ENCODE data around the gene CHKB. TPM values are rescaled to one million over a fixed set of nuclear protein-coding genes. Genes with fewer than 3 reads are reported as not detected.
A peak's percentile ranks its signal among the peaks of the same experiment; 100 is the strongest.

The CHKB gene
- total and polyA plus RNA-seq, 10 of the 15 experiments (the other 5 are each of a cell fraction or from before 2014, with no cell fraction given) = 10.0 to 93.9 (median 57.0) TPM

DNA sequence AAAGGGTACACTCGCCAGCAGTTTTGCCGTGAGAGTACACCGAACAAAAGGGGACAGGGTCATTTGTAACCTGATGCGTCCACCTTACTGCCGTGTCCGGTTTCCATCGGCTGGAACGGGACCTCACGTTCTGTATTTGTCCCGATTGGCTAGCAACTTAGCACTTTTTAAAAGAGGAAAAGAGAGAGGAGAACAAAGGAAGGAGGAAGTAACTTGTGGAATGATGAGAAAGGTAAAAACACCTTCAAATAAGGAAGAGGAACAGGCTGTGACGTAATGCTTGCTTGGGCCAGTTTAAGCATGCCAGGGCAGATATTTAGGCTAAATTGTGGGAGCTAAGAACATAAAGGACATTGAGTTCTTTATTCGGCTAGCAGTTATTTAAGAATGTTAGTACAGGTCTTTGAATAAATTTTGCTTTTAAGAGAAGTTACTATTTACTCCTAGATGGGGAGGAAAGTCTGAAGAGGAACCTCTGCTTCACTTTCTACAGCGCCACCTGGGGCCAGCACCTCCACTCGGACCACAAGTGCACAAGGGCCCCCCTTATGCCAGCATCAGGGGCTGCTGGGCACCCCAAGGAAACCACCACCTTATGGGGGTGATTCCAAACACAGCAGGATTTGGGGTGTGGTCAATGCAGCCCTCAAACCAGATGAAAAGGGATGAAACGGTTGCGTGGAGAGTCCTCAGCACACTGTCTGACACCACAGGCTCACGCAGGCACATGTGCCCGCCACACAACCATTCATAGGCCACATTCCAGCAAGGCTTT, 39.5 kb upstream of the CHKB start (continued):
- TF ChIP-seq, protein P1, sequence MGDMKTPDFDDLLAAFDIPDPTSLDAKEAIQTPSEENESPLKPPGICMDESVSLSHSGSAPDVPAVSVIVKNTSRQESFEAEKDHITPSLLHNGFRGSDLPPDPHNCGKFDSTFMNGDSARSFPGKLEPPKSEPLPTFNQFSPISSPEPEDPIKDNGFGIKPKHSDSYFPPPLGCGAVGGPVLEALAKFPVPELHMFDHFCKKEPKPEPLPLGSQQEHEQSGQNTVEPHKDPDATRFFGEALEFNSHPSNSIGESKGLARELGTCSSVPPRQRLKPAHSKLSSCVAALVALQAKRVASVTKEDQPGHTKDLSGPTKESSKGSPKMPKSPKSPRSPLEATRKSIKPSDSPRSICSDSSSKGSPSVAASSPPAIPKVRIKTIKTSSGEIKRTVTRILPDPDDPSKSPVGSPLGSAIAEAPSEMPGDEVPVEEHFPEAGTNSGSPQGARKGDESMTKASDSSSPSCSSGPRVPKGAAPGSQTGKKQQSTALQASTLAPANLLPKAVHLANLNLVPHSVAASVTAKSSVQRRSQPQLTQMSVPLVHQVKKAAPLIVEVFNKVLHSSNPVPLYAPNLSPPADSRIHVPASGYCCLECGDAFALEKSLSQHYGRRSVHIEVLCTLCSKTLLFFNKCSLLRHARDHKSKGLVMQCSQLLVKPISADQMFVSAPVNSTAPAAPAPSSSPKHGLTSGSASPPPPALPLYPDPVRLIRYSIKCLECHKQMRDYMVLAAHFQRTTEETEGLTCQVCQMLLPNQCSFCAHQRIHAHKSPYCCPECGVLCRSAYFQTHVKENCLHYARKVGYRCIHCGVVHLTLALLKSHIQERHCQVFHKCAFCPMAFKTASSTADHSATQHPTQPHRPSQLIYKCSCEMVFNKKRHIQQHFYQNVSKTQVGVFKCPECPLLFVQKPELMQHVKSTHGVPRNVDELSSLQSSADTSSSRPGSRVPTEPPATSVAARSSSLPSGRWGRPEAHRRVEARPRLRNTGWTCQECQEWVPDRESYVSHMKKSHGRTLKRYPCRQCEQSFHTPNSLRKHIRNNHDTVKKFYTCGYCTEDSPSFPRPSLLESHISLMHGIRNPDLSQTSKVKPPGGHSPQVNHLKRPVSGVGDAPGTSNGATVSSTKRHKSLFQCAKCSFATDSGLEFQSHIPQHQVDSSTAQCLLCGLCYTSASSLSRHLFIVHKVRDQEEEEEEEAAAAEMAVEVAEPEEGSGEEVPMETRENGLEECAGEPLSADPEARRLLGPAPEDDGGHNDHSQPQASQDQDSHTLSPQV (IDR thresholded peaks at IDR 0.05) = no peak
- no peak for TF ChIP-seq NR2C2 (IDR thresholded peaks at IDR 0.05; ENCODE audit: borderline replicate concordance, control insufficient read depth, insufficient read length, low read depth)
- no peak for TF ChIP-seq EZH2 (IDR thresholded peaks at IDR 0.05; ENCODE audit: borderline replicate concordance, control insufficient read depth, low read depth, low read length)
- TF ChIP-seq, protein P2, sequence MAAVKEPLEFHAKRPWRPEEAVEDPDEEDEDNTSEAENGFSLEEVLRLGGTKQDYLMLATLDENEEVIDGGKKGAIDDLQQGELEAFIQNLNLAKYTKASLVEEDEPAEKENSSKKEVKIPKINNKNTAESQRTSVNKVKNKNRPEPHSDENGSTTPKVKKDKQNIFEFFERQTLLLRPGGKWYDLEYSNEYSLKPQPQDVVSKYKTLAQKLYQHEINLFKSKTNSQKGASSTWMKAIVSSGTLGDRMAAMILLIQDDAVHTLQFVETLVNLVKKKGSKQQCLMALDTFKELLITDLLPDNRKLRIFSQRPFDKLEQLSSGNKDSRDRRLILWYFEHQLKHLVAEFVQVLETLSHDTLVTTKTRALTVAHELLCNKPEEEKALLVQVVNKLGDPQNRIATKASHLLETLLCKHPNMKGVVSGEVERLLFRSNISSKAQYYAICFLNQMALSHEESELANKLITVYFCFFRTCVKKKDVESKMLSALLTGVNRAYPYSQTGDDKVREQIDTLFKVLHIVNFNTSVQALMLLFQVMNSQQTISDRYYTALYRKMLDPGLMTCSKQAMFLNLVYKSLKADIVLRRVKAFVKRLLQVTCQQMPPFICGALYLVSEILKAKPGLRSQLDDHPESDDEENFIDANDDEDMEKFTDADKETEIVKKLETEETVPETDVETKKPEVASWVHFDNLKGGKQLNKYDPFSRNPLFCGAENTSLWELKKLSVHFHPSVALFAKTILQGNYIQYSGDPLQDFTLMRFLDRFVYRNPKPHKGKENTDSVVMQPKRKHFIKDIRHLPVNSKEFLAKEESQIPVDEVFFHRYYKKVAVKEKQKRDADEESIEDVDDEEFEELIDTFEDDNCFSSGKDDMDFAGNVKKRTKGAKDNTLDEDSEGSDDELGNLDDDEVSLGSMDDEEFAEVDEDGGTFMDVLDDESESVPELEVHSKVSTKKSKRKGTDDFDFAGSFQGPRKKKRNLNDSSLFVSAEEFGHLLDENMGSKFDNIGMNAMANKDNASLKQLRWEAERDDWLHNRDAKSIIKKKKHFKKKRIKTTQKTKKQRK (IDR thresholded peaks at IDR 0.05; ENCODE audit: low read depth, low read length) = no peak
- no peak for TF ChIP-seq NRF1 (conservative IDR thresholded peaks at IDR 0.05; ENCODE audit: low read depth, low read length)
- TF ChIP-seq POLR2A (IDR thresholded peaks at IDR 0.05; ENCODE audit: low read depth, low read length) = no peak
- no peak for TF ChIP-seq CBFB (IDR thresholded peaks at IDR 0.05; ENCODE audit: low read depth)
- no peak for TF ChIP-seq SREBF1 (IDR thresholded peaks at IDR 0.05; ENCODE audit: low read length)
- TF ChIP-seq, protein P3, sequence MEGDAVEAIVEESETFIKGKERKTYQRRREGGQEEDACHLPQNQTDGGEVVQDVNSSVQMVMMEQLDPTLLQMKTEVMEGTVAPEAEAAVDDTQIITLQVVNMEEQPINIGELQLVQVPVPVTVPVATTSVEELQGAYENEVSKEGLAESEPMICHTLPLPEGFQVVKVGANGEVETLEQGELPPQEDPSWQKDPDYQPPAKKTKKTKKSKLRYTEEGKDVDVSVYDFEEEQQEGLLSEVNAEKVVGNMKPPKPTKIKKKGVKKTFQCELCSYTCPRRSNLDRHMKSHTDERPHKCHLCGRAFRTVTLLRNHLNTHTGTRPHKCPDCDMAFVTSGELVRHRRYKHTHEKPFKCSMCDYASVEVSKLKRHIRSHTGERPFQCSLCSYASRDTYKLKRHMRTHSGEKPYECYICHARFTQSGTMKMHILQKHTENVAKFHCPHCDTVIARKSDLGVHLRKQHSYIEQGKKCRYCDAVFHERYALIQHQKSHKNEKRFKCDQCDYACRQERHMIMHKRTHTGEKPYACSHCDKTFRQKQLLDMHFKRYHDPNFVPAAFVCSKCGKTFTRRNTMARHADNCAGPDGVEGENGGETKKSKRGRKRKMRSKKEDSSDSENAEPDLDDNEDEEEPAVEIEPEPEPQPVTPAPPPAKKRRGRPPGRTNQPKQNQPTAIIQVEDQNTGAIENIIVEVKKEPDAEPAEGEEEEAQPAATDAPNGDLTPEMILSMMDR (IDR thresholded peaks at IDR 0.05 in 2 of 3, conservative IDR thresholded peaks at IDR 0.05 in 1 of 3; ENCODE audit: control insufficient read depth in 2 of 3, extremely low read depth in 1 of 3, insufficient read depth in 1 of 3, low read depth in 3 of 3, low read length in 3 of 3) = peak; percentile 47 to 52 (median 50); a peak in 5 of 6 replicates
- TF ChIP-seq, protein P4, sequence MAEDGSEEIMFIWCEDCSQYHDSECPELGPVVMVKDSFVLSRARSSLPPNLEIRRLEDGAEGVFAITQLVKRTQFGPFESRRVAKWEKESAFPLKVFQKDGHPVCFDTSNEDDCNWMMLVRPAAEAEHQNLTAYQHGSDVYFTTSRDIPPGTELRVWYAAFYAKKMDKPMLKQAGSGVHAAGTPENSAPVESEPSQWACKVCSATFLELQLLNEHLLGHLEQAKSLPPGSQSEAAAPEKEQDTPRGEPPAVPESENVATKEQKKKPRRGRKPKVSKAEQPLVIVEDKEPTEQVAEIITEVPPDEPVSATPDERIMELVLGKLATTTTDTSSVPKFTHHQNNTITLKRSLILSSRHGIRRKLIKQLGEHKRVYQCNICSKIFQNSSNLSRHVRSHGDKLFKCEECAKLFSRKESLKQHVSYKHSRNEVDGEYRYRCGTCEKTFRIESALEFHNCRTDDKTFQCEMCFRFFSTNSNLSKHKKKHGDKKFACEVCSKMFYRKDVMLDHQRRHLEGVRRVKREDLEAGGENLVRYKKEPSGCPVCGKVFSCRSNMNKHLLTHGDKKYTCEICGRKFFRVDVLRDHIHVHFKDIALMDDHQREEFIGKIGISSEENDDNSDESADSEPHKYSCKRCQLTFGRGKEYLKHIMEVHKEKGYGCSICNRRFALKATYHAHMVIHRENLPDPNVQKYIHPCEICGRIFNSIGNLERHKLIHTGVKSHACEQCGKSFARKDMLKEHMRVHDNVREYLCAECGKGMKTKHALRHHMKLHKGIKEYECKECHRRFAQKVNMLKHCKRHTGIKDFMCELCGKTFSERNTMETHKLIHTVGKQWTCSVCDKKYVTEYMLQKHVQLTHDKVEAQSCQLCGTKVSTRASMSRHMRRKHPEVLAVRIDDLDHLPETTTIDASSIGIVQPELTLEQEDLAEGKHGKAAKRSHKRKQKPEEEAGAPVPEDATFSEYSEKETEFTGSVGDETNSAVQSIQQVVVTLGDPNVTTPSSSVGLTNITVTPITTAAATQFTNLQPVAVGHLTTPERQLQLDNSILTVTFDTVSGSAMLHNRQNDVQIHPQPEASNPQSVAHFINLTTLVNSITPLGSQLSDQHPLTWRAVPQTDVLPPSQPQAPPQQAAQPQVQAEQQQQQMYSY (CRISPR knock-in tag; IDR thresholded peaks at IDR 0.05) = no peak
- TF ChIP-seq CREM (IDR thresholded peaks at IDR 0.05; ENCODE audit: low read depth) = 0 out of 2 replicates have a peak, but pooled peaks have one; percentile 33

Measured in GM12878 (cell line).